ENCODE measurements around the gene G6PC1. TPM values are rescaled to one million over a fixed set of nuclear protein-coding genes. Genes with fewer than 3 reads are reported as not detected.
"Not testable (repeated sequence)": the region's sequence is repeated elsewhere in the genome, so short reads cannot be mapped to it uniquely, and the experiment has no call there.

G6PC1 gene
- total RNA-seq, 4 donors from 2014 or later = not detected

- H3K27ac ChIP-seq = no peak overlapping the region
- H3K4me1 ChIP-seq = no peaks in the 10 kb centered on the region
- no peaks in the 10 kb centered on the region for H3K36me3 ChIP-seq
- no peak for DNase-seq
- TF ChIP-seq CTCF (IDR thresholded peaks at IDR 0.05) (no peak), POLR2A (IDR thresholded peaks at IDR 0.05) (no peak)
- intact Hi-C loops (cut with DNase I; ENCODE audit: low total_unique reads) = no loop called here
- peaks cover 0 to 8% of the 10 kb centered on the region in 2 donors for H3K9me3 ChIP-seq
- H3K27me3 ChIP-seq = no peaks in the 10 kb centered on the region
- no peak overlapping the region for H3K4me3 ChIP-seq
Observed at GRCh38 chr17:42871647-42872046, 29.0 kb upstream of the G6PC1 start.

GRCh38 chr17:42872251-42872965 is 28.2 kb upstream of the G6PC1 start:
- H3K4me1 ChIP-seq = no peaks in the 10 kb centered on the region
- no peak for DNase-seq
- H3K27me3 ChIP-seq = no peaks in the 10 kb centered on the region
- intact Hi-C loops (cut with DNase I; ENCODE audit: low total_unique reads) = no loop called here
- H3K4me3 ChIP-seq = no peak overlapping the region
- no peak overlapping the region for H3K27ac ChIP-seq
- H3K36me3 ChIP-seq = no peaks in the 10 kb centered on the region
- TF ChIP-seq CTCF (IDR thresholded peaks at IDR 0.05) (no peak), POLR2A (IDR thresholded peaks at IDR 0.05) (no peak)
- peaks cover 0 to 8% of the 10 kb centered on the region in 2 donors for H3K9me3 ChIP-seq

GRCh38 chr17:42873315-42873714 is 27.3 kb upstream of the G6PC1 start:
- Histone ChIP-seq H3K4me3 (no peak overlapping the region), H3K27me3 (no peaks in the 10 kb centered on the region), H3K27ac (no peak overlapping the region), H3K4me1 (no peaks in the 10 kb centered on the region), H3K9me3 (peaks cover 0 to 8% of the 10 kb centered on the region in 2 donors), H3K36me3 (no peaks in the 10 kb centered on the region)
- no peak for DNase-seq
- intact Hi-C loops (cut with DNase I; ENCODE audit: low total_unique reads) = no loop called here
- TF ChIP-seq CTCF (IDR thresholded peaks at IDR 0.05) = no peak
- no peak for TF ChIP-seq POLR2A (IDR thresholded peaks at IDR 0.05)

GRCh38 chr17:42873932-42874695 is 26.5 kb upstream of the G6PC1 start:
- H3K27ac ChIP-seq; H3K4me3 ChIP-seq; H3K36me3 ChIP-seq; DNase-seq; H3K9me3 ChIP-seq; intact Hi-C loops (cut with DNase I; ENCODE audit: low total_unique reads); H3K4me1 ChIP-seq; H3K27me3 ChIP-seq: not testable (repeated sequence)

- Histone ChIP-seq H3K27me3 (no peaks in the 10 kb centered on the region), H3K4me1 (no peaks in the 10 kb centered on the region), H3K4me3 (no peak overlapping the region), H3K27ac (no peak overlapping the region), H3K36me3 (no peaks in the 10 kb centered on the region), H3K9me3 (no peaks in the 10 kb centered on the region)
- DNase-seq = no peak
- TF ChIP-seq CTCF (IDR thresholded peaks at IDR 0.05) = no peak
- TF ChIP-seq POLR2A (IDR thresholded peaks at IDR 0.05) = no peak
- intact Hi-C loops (cut with DNase I; ENCODE audit: low total_unique reads) = no loop called here
Observed at GRCh38 chr17:42877037-42877436, 23.6 kb upstream of the G6PC1 start.

All from uterus (tissue), 4 donors.